Spleen (tissue), 7 donors: ENCODE measurements around the gene POMT1.

Source experiments
- POLR2A ChIP-seq, 3 donors: fragments of 450-650 bp; IDR thresholded peaks; one replicate each; pipeline ENCODE4 v1.5.1; 2017; ENCODE audit warnings: antibody characterized with exemption in 3 of 3, mild to moderate bottlenecking in 1 of 3
- POLR2AphosphoS5 ChIP-seq, 3 donors: sonication (generic); formaldehyde crosslinking; IDR thresholded peaks; one replicate each; pipeline ENCODE4 v1.5.1; 2017; ENCODE audit warnings: antibody characterized with exemption in 3 of 3
- TF ChIP-seq, protein P1 (sequence below), 11 experiments: fragments of 200-600 bp in 7 of 11; fragments of 450-650 bp in 4 of 11; sonication (generic) in 4 of 11; IDR thresholded peaks in 8 of 11; conservative IDR thresholded peaks in 3 of 11; 1 replicate in 7 of 11; 2 replicates in 4 of 11; pipeline versions ENCODE4 v1.4.0 to v1.8.0; 2016 to 2021; ENCODE audit warnings: antibody characterized with exemption in 11 of 11, inconsistent platforms in 4 of 11, mild to moderate bottlenecking in 1 of 11
- donor health status: DM: no; HTN: no; CAD: no; lungs with moderate emphysema.
- donor health status: DM: no; HTN: no; CAD: no.
- donor health status: DM: no; HTN: no; CAD: no.

DNA sequence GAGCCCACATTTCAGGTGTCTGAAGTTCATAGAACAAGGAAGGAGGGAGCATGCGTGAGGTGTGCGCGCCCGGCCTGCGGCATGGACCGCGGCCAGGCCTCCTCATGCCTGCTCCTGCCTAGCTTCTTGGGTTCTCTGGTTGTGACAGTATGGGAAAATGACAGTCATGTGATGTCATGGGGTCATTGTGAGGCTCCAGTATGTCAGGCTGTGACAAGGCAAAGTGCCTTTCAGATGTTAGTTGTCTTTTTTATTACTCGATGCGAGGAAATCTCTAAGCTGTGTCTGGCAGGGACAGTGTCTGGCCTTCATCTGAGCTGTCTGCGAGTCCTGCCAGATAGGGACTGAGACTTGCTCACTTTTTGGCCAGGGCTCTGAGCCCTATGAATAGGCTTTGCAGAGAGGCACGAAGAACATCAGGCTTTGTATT is 15.1 kb downstream of the POMT1 start:
- TF ChIP-seq, protein P1, sequence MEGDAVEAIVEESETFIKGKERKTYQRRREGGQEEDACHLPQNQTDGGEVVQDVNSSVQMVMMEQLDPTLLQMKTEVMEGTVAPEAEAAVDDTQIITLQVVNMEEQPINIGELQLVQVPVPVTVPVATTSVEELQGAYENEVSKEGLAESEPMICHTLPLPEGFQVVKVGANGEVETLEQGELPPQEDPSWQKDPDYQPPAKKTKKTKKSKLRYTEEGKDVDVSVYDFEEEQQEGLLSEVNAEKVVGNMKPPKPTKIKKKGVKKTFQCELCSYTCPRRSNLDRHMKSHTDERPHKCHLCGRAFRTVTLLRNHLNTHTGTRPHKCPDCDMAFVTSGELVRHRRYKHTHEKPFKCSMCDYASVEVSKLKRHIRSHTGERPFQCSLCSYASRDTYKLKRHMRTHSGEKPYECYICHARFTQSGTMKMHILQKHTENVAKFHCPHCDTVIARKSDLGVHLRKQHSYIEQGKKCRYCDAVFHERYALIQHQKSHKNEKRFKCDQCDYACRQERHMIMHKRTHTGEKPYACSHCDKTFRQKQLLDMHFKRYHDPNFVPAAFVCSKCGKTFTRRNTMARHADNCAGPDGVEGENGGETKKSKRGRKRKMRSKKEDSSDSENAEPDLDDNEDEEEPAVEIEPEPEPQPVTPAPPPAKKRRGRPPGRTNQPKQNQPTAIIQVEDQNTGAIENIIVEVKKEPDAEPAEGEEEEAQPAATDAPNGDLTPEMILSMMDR (IDR thresholded peaks at IDR 0.05 in 8 of 11, conservative IDR thresholded peaks at IDR 0.05 in 3 of 11): no peak
- TF ChIP-seq POLR2AphosphoS5 (IDR thresholded peaks at IDR 0.05): peak; percentile 46 to 66 (median 61)
- TF ChIP-seq POLR2A (IDR thresholded peaks at IDR 0.05): no peak
